K562 (cell line): Measurements from ENCODE around the gene ZNF821. TPM values are rescaled to one million over a fixed set of nuclear protein-coding genes. Genes with fewer than 3 reads are reported as not detected.

ENCODE experiments used
- BRD9 ChIP-seq: fragments of 450-650 bp; IDR thresholded peaks from 2 replicates; pipeline ENCODE4 v1.6.1; 2018; ENCODE audit warnings: low read depth; ENCODE audit not compliant: partially characterized antibody
- ERF ChIP-seq: fragments of 450-650 bp; formaldehyde crosslinking; IDR thresholded peaks from 2 replicates; pipeline ENCODE4 v1.4.0; 2020; ENCODE audit warnings: mild to moderate bottlenecking, mixed read lengths
- IFI16 ChIP-seq: fragments of 250-450 bp; sonication (Bioruptor Pico); IDR thresholded peaks from 2 replicates; pipeline ENCODE4 v2.1.2; 2022; ENCODE audit warnings: mild to moderate bottlenecking, inconsistent platforms
- MYBL2 ChIP-seq, 2 experiments: fragments of 450-650 bp in 1 of 2; sonication (generic) in 1 of 2; formaldehyde crosslinking in 1 of 2; IDR thresholded peaks; 2 replicates each; pipeline versions ENCODE4 v1.6.1 to v1.8.1; 2017 to 2022; ENCODE audit warnings: borderline replicate concordance in 1 of 2, inconsistent platforms in 1 of 2, low read depth in 1 of 2, mild to moderate bottlenecking in 1 of 2, missing genetic modification reagents in 1 of 2, moderate library complexity in 1 of 2
- NR2C2 ChIP-seq, 2 experiments: fragments of 200-800 bp in 1 of 2; sonication (Bioruptor generic) in 1 of 2; sonication (generic) in 1 of 2; formaldehyde crosslinking in 1 of 2; IDR thresholded peaks; 2 replicates each; pipeline versions ENCODE4 v1.6.1 to v1.8.0; 2016 to 2022; ENCODE audit warnings: mild to moderate bottlenecking in 1 of 2, missing compliant biosample characterization in 1 of 2, missing genetic modification characterization in 1 of 2, missing genetic modification reagents in 1 of 2
- ZNF589 ChIP-seq: fragments of 200-800 bp; sonication (Bioruptor generic); IDR thresholded peaks from 2 replicates; pipeline ENCODE4 v1.6.1; 2016; ENCODE audit warnings: low read depth, missing genetic modification characterization, missing compliant biosample characterization
- ZNF717 ChIP-seq: fragments of 250-450 bp; sonication (Bioruptor Pico); IDR thresholded peaks from 2 replicates; pipeline ENCODE4 v1.5.0; 2021
- polyA plus RNA-seq, 8 experiments: library from polyadenylated mRNA; depleted of rRNA in 4 of 8; stranded (reverse) in 5 of 8; unstranded in 3 of 8; fragments of >200 nt; fragmentation: Nextera tagmentation in 2 of 8; fragmentation: Illumina TruSeq in 1 of 8; extraction: Ambion mirVana in 2 of 8; extraction: Trizol in 1 of 8; gene quantifications; 2 replicates each; pipeline versions ENCODE4 v1.2.1 to v1.2.3, GENCODE V29; 2011 to 2014; ENCODE audit warnings: inconsistent platforms in 1 of 8, missing spikeins in 1 of 8
- total RNA-seq, 7 experiments: library from RNA; depleted of rRNA in 6 of 7; stranded (reverse); fragments of >200 nt in 6 of 7; fragmentation: Illumina TruSeq in 2 of 7; extraction: Trizol in 2 of 7; gene quantifications; 2 replicates each; pipeline versions ENCODE4 v1.2.1 to v1.2.3, GENCODE V29; 2011 to 2021; ENCODE audit warnings: low replicate concordance in 1 of 7
- TF ChIP-seq, protein P1 (sequence below), 2 experiments: fragments of 150-350 bp in 1 of 2; IDR thresholded peaks; 2 replicates each; pipeline ENCODE4 v1.6.1; 2012 to 2016; ENCODE audit warnings: low read depth in 2 of 2, low read length in 2 of 2, mild to moderate bottlenecking in 1 of 2, moderate library complexity in 1 of 2
- TF ChIP-seq, protein P2 (sequence below), 2 experiments: fragments of 200-800 bp in 1 of 2; sonication (Bioruptor generic) in 1 of 2; sonication (generic) in 1 of 2; formaldehyde crosslinking in 1 of 2; IDR thresholded peaks in 1 of 2; conservative IDR thresholded peaks in 1 of 2; 2 replicates each; pipeline versions ENCODE4 v1.5.0 to v1.6.1; 2016 to 2020; ENCODE audit warnings: missing compliant biosample characterization in 1 of 2, missing genetic modification characterization in 1 of 2, missing genetic modification reagents in 1 of 2

Gene ZNF821
- total and polyA plus RNA-seq, 9 of the 15 experiments (the other 6 are each of a cell fraction or from before 2014, with no cell fraction given) = 0.38 to 5.6 (median 3.6) TPM

DNA sequence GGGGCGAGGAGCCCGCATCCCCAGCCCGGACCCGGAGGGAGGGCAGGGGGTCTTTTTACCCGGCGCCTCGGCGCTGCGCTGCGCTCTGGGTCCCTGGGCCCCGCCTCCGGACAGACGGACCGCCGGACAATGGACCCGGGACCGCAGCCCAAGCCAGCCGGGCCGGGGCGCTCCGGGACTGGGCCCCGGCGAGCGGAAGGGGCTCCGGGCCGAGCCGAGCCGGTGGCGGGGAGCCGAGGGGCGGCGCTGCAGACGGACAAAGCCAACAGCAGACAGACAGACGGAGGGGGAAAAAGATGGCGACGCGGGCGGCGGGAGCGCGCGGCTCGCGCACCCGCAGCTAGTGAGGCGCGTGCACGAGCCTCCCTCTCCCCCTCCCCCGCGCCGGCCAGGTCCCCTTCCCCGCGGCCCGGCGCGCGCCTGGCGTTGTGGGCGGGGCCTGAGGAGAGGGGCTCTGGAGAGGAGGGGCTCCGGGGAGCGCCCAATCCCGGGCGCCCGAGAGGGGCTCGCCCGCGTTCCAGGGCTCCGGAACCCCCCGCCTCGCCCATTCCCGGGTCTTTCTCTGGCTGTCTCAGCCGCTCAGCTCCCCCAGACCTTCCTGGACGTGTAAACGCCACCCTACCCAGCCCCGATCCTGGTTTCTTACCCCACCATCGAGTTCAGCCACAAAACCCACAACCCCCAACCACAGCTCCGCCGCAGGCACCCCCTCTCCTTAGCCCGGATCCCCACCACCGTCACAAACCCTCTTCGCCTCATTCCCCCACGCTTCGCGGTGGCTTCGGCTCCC is at the start of gene ZNF821 (continued):
- TF ChIP-seq, protein P1, sequence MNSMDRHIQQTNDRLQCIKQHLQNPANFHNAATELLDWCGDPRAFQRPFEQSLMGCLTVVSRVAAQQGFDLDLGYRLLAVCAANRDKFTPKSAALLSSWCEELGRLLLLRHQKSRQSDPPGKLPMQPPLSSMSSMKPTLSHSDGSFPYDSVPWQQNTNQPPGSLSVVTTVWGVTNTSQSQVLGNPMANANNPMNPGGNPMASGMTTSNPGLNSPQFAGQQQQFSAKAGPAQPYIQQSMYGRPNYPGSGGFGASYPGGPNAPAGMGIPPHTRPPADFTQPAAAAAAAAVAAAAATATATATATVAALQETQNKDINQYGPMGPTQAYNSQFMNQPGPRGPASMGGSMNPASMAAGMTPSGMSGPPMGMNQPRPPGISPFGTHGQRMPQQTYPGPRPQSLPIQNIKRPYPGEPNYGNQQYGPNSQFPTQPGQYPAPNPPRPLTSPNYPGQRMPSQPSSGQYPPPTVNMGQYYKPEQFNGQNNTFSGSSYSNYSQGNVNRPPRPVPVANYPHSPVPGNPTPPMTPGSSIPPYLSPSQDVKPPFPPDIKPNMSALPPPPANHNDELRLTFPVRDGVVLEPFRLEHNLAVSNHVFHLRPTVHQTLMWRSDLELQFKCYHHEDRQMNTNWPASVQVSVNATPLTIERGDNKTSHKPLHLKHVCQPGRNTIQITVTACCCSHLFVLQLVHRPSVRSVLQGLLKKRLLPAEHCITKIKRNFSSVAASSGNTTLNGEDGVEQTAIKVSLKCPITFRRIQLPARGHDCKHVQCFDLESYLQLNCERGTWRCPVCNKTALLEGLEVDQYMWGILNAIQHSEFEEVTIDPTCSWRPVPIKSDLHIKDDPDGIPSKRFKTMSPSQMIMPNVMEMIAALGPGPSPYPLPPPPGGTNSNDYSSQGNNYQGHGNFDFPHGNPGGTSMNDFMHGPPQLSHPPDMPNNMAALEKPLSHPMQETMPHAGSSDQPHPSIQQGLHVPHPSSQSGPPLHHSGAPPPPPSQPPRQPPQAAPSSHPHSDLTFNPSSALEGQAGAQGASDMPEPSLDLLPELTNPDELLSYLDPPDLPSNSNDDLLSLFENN (IDR thresholded peaks at IDR 0.05; ENCODE audit: low read depth in 2 of 2, low read length in 2 of 2) = 0 out of 4 replicates have a peak, but pooled peaks of 1 of the 2 experiments have one; percentile 8
- TF ChIP-seq MYBL2 (IDR thresholded peaks at IDR 0.05; ENCODE audit: low read depth) (no peak), MYBL2 (CRISPR knock-in tag; IDR thresholded peaks at IDR 0.05; ENCODE audit: borderline replicate concordance) (no peak), IFI16 (CRISPR knock-in tag) (no peak), BRD9 (peak; percentile 43), ZNF589 (CRISPR knock-in tag) (peak; percentile 71; the same call in 1 of the 2 replicates), ERF (CRISPR knock-in tag) (0 out of 2 replicates have a peak, but pooled peaks have one; percentile 27), ZNF717 (CRISPR knock-in tag) (no peak), NR2C2 (CRISPR knock-in tag; IDR thresholded peaks at IDR 0.05) (no peak), NR2C2 (tag; IDR thresholded peaks at IDR 0.05) (peak; percentile 25; the same call in 1 of the 2 replicates)
- TF ChIP-seq, protein P2, sequence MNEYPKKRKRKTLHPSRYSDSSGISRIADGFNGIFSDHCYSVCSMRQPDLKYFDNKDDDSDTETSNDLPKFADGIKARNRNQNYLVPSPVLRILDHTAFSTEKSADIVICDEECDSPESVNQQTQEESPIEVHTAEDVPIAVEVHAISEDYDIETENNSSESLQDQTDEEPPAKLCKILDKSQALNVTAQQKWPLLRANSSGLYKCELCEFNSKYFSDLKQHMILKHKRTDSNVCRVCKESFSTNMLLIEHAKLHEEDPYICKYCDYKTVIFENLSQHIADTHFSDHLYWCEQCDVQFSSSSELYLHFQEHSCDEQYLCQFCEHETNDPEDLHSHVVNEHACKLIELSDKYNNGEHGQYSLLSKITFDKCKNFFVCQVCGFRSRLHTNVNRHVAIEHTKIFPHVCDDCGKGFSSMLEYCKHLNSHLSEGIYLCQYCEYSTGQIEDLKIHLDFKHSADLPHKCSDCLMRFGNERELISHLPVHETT (CRISPR knock-in tag; conservative IDR thresholded peaks at IDR 0.05 in 1 of 2, IDR thresholded peaks at IDR 0.05 in 1 of 2) = peak in 1 of 2 experiments; percentile 80; a peak in 2 of 4 replicates
